ENCODE data around the gene JMY. TPM values are rescaled to one million over a fixed set of nuclear protein-coding genes. Genes with fewer than 3 reads are reported as not detected.

Gene JMY
- total RNA-seq, 1 experiment from 2014 or later, result 3.5 TPM

- ChIA-PET POLR2A (ENCODE audit: low non-redundant PET) (no interaction called here), CTCF (no interaction called here)
- intact Hi-C loops (cut with micrococcal nuclease; ENCODE audit: unreplicated experiment), result loop anchor here (5.0 kb wide), 1 partner anchor 180 kb away; no protein-coding TSS in a partner anchor
- TF ChIP-seq, protein P1, sequence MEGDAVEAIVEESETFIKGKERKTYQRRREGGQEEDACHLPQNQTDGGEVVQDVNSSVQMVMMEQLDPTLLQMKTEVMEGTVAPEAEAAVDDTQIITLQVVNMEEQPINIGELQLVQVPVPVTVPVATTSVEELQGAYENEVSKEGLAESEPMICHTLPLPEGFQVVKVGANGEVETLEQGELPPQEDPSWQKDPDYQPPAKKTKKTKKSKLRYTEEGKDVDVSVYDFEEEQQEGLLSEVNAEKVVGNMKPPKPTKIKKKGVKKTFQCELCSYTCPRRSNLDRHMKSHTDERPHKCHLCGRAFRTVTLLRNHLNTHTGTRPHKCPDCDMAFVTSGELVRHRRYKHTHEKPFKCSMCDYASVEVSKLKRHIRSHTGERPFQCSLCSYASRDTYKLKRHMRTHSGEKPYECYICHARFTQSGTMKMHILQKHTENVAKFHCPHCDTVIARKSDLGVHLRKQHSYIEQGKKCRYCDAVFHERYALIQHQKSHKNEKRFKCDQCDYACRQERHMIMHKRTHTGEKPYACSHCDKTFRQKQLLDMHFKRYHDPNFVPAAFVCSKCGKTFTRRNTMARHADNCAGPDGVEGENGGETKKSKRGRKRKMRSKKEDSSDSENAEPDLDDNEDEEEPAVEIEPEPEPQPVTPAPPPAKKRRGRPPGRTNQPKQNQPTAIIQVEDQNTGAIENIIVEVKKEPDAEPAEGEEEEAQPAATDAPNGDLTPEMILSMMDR (conservative IDR thresholded peaks at IDR 0.05; ENCODE audit: low read depth, low read length), result no peak
- no peak for TF ChIP-seq EZH2 (IDR thresholded peaks at IDR 0.05; ENCODE audit: borderline replicate concordance, low read depth, low read length, poor library complexity, severe bottlenecking)
- H3K9me3 ChIP-seq (ENCODE audit: low read depth, low read length, poor library complexity, severe bottlenecking), result no peaks in the 10 kb centered on the region
- H3K27me3 ChIP-seq (replicated peaks; ENCODE audit: insufficient read depth, low read depth, low read length, poor library complexity), result no peaks in the 10 kb centered on the region
- H3K36me3 ChIP-seq (ENCODE audit: insufficient read depth, low read length, poor library complexity, severe bottlenecking), result no peaks in the 10 kb centered on the region
- no peak overlapping the region for H3K4me3 ChIP-seq (ENCODE audit: low read depth, low read length, poor library complexity, severe bottlenecking)
- H3K4me1 ChIP-seq (ENCODE audit: insufficient read depth, low read length, poor library complexity, severe bottlenecking), result peaks cover 4% of the 10 kb centered on the region
- BruUV-seq (replicated peaks), result no TSS peak
- DNase-seq (ENCODE audit: low spot score), result no peak
- H3K27ac ChIP-seq (ENCODE audit: low read depth, low read length, poor library complexity, severe bottlenecking), result no peak overlapping the region
Observed at GRCh38 chr5:79202076-79202475, 33.9 kb upstream of the JMY start.

GRCh38 chr5:79205965-79206364 is 30.0 kb upstream of the JMY start:
- DNase-seq (ENCODE audit: low spot score), result no peak
- CTCF ChIA-PET, result no interaction called here
- Histone ChIP-seq H3K9me3 (ENCODE audit: low read depth, low read length, poor library complexity, severe bottlenecking) (no peaks in the 10 kb centered on the region), H3K36me3 (ENCODE audit: insufficient read depth, low read length, poor library complexity, severe bottlenecking) (no peaks in the 10 kb centered on the region), H3K27ac (ENCODE audit: low read depth, low read length, poor library complexity, severe bottlenecking) (no peak overlapping the region), H3K27me3 (replicated peaks; ENCODE audit: insufficient read depth, low read depth, low read length, poor library complexity) (no peaks in the 10 kb centered on the region), H3K4me3 (ENCODE audit: low read depth, low read length, poor library complexity, severe bottlenecking) (no peak overlapping the region), H3K4me1 (ENCODE audit: insufficient read depth, low read length, poor library complexity, severe bottlenecking) (peaks cover under 1% of the 10 kb centered on the region)
- TF ChIP-seq, protein P1 (conservative IDR thresholded peaks at IDR 0.05; ENCODE audit: low read depth, low read length), result no peak
- TF ChIP-seq EZH2 (IDR thresholded peaks at IDR 0.05; ENCODE audit: borderline replicate concordance, low read depth, low read length, poor library complexity, severe bottlenecking), result no peak
- intact Hi-C loops (cut with micrococcal nuclease; ENCODE audit: unreplicated experiment), result no loop called here
- BruUV-seq (replicated peaks), result no TSS peak
- POLR2A ChIA-PET (ENCODE audit: low non-redundant PET), result no interaction called here

GRCh38 chr5:79206541-79206940 is 29.4 kb upstream of the JMY start:
- DNase-seq (ENCODE audit: low spot score), result no peak
- H3K4me1 ChIP-seq (ENCODE audit: insufficient read depth, low read length, poor library complexity, severe bottlenecking), result no peaks in the 10 kb centered on the region
- H3K9me3 ChIP-seq (ENCODE audit: low read depth, low read length, poor library complexity, severe bottlenecking), result no peaks in the 10 kb centered on the region
- H3K4me3 ChIP-seq (ENCODE audit: low read depth, low read length, poor library complexity, severe bottlenecking), result no peak overlapping the region
- ChIA-PET CTCF (no interaction called here), POLR2A (ENCODE audit: low non-redundant PET) (no interaction called here)
- TF ChIP-seq, protein P1 (conservative IDR thresholded peaks at IDR 0.05; ENCODE audit: low read depth, low read length), result no peak
- TF ChIP-seq EZH2 (IDR thresholded peaks at IDR 0.05; ENCODE audit: borderline replicate concordance, low read depth, low read length, poor library complexity, severe bottlenecking), result no peak
- H3K27me3 ChIP-seq (replicated peaks; ENCODE audit: insufficient read depth, low read depth, low read length, poor library complexity), result no peaks in the 10 kb centered on the region
- no peaks in the 10 kb centered on the region for H3K36me3 ChIP-seq (ENCODE audit: insufficient read depth, low read length, poor library complexity, severe bottlenecking)
- intact Hi-C loops (cut with micrococcal nuclease; ENCODE audit: unreplicated experiment), result no loop called here
- no TSS peak for BruUV-seq (replicated peaks)
- H3K27ac ChIP-seq (ENCODE audit: low read depth, low read length, poor library complexity, severe bottlenecking), result no peak overlapping the region

Data from A673 (cell line).